PC-9 (cell line): Measurements from ENCODE around the gene USH2A. TPM values are rescaled to one million over a fixed set of nuclear protein-coding genes. Genes with fewer than 3 reads are reported as not detected.

Source experiments
- BruUV-seq: library from RNA; stranded (reverse); fragments of 400-500 nt; replicated peaks from 2 replicates; lab custom pipeline; 2021; lab: Mats Ljungman, UMichigan
- CTCF ChIA-PET: fragments of 300-600 bp; sonication (Branson Sonifier 250); formaldehyde crosslinking; loops from one replicate; lab custom pipeline; 2022; ENCODE audit warnings: antibody characterized with exemption; lab: Charles Lee
- POLR2A ChIA-PET: fragments of 300-600 bp; sonication (Branson Sonifier 250); formaldehyde crosslinking; loops from one replicate; lab custom pipeline; 2022; ENCODE audit warnings: antibody characterized with exemption; ENCODE audit not compliant: unreplicated experiment; lab: Charles Lee
- DNase-seq, 2 experiments: peaks; one replicate each; pipeline versions ENCODE4 v3.0.0 to v3.0.0-alpha.2; 2015 to 2022; ENCODE audit warnings: mixed read lengths in 1 of 2
- H2AFZ ChIP-seq: fragments of 200-600 bp; sonication (generic); 2 replicates; pipeline ENCODE4 v1.8.1; 2017; ENCODE audit warnings: antibody characterized with exemption
- H3F3A ChIP-seq: fragments of 200-600 bp; sonication (generic); 2 replicates; pipeline ENCODE4 v1.8.1; 2017; ENCODE audit warnings: antibody characterized with exemption, mild to moderate bottlenecking, low read depth; ENCODE audit not compliant: insufficient read depth
- H3K27ac ChIP-seq: fragments of 200-600 bp; sonication (generic); 2 replicates; pipeline ENCODE4 v1.6.1; 2016; ENCODE audit warnings: mixed run types
- H3K27me3 ChIP-seq: fragments of 200-600 bp; sonication (generic); 2 replicates; pipeline ENCODE4 v1.6.1; 2016; ENCODE audit warnings: low read depth, mixed run types; ENCODE audit not compliant: insufficient read depth
- H3K36me3 ChIP-seq: fragments of 200-600 bp; sonication (generic); 2 replicates; pipeline ENCODE4 v1.6.1; 2016; ENCODE audit warnings: low read depth, mixed run types
- H3K4me1 ChIP-seq: fragments of 200-600 bp; sonication (generic); replicated peaks from 2 replicates; pipeline ENCODE4 v1.6.1; 2016; ENCODE audit warnings: mixed run types; ENCODE audit not compliant: insufficient read depth
- H3K4me2 ChIP-seq: fragments of 200-600 bp; sonication (generic); 2 replicates; pipeline ENCODE4 v1.6.1; 2017; ENCODE audit warnings: mixed run types
- H3K4me3 ChIP-seq: fragments of 200-600 bp; sonication (generic); 2 replicates; pipeline ENCODE4 v1.6.1; 2016; ENCODE audit warnings: mixed run types
- H3K79me2 ChIP-seq: fragments of 200-600 bp; sonication (generic); 2 replicates; pipeline ENCODE4 v1.6.1; 2017; ENCODE audit warnings: low read depth, mixed run types
- H3K9me2 ChIP-seq: fragments of 200-600 bp; sonication (generic); 2 replicates; pipeline ENCODE4 v1.8.1; 2017; ENCODE audit warnings: mild to moderate bottlenecking; ENCODE audit not compliant: insufficient read depth
- H3K9me3 ChIP-seq: fragments of 200-600 bp; sonication (generic); 2 replicates; pipeline ENCODE4 v1.8.1; 2016; ENCODE audit warnings: low read depth; ENCODE audit not compliant: insufficient read depth
- H4K20me1 ChIP-seq: fragments of 200-600 bp; sonication (generic); 2 replicates; pipeline ENCODE4 v1.8.1; 2017; ENCODE audit not compliant: insufficient read depth
- CTCF ChIP-seq: fragments of 200-600 bp; sonication (generic); conservative IDR thresholded peaks from 2 replicates; pipeline ENCODE4 v1.6.1; 2017; ENCODE audit warnings: mixed run types, antibody characterized with exemption, mild to moderate bottlenecking, moderate library complexity
- EZH2 ChIP-seq: fragments of 200-600 bp; sonication (generic); IDR thresholded peaks from 2 replicates; pipeline ENCODE4 v1.8.0; 2017; ENCODE audit warnings: antibody characterized with exemption, low read depth
- intact Hi-C: fragments of 100-400 bp; cut with micrococcal nuclease; formaldehyde crosslinking; loops from one replicate; pipeline ENCODE4 v1.10.0; 2022; ENCODE audit not compliant: unreplicated experiment
- total RNA-seq: library from RNA; stranded (reverse); gene quantifications from 2 replicates; pipeline ENCODE4 v1.2.3, GENCODE V29; 2021

Gene USH2A
- total RNA-seq, 1 experiment from 2014 or later = not detected

GRCh38 chr1:216124192-216124781 is 299.0 kb downstream of the USH2A start:
- no peaks in the 10 kb centered on the region for H3K9me3 ChIP-seq
- no TSS peak for BruUV-seq
- no peaks in the 10 kb centered on the region for H4K20me1 ChIP-seq
- no peak overlapping the region for H2AFZ ChIP-seq
- DNase-seq = no peak
- H3K4me3 ChIP-seq = no peak overlapping the region
- H3K27ac ChIP-seq = no peak overlapping the region
- H3F3A ChIP-seq = no peaks in the 10 kb centered on the region
- H3K4me2 ChIP-seq = no peak overlapping the region
- no peak for TF ChIP-seq CTCF
- no peak for TF ChIP-seq EZH2
- ChIA-PET POLR2A (no interaction called here), CTCF (no interaction called here)
- H3K36me3 ChIP-seq = no peaks in the 10 kb centered on the region
- H3K79me2 ChIP-seq = no peaks in the 10 kb centered on the region
- H3K4me1 ChIP-seq = no peaks in the 10 kb centered on the region
- intact Hi-C loops = no loop called here
- H3K9me2 ChIP-seq = no peaks in the 10 kb centered on the region
- no peaks in the 10 kb centered on the region for H3K27me3 ChIP-seq

DNA sequence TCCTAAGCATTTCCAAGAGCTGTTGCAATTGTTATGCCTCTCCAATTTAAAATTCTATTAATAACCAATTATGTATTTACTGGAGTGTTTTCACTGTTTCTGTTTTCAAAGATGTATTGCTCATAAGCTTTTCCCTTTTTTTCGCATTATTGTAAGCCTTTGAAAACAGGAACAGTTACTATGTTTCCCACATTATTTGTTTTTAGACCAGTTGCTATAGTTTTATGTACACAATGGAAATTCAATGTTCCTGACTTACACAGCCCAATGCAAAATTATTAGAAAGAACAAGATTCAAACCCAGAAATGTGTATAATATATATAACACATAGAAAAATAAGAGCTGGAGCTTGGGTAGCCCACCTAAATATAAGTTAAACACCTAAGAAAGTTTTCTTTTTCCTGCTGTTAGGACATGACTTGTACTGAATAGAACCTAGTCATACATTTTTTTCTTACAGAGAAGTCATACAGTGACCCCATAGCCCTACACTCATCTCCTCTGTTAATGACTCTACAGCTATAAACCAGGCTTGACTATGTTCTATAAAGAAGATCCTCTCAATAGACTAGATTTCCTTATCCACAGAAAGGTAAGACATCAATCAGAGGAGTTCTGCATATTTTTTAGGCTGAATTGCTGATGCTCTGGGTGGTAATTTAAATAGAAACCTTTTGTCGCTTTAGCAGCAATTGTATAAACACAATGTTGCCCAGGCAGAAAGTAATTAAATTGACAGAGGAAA is 299.6 kb downstream of the USH2A start:
- no peak overlapping the region for H3K27ac ChIP-seq
- no peaks in the 10 kb centered on the region for H3K36me3 ChIP-seq
- intact Hi-C loops = no loop called here
- POLR2A ChIA-PET = no interaction called here
- no peaks in the 10 kb centered on the region for H3K79me2 ChIP-seq
- TF ChIP-seq EZH2 = no peak
- TF ChIP-seq CTCF = no peak
- CTCF ChIA-PET = no interaction called here
- no peaks in the 10 kb centered on the region for H3K9me3 ChIP-seq
- no peak overlapping the region for H3K4me3 ChIP-seq
- no peaks in the 10 kb centered on the region for H4K20me1 ChIP-seq
- no peaks in the 10 kb centered on the region for H3K9me2 ChIP-seq
- H3K27me3 ChIP-seq = no peaks in the 10 kb centered on the region
- no peak overlapping the region for H3K4me2 ChIP-seq
- no peaks in the 10 kb centered on the region for H3F3A ChIP-seq
- H3K4me1 ChIP-seq = no peaks in the 10 kb centered on the region
- DNase-seq = no peak
- no TSS peak for BruUV-seq
- no peak overlapping the region for H2AFZ ChIP-seq

- no TSS peak for BruUV-seq
- H3K79me2 ChIP-seq = no peaks in the 10 kb centered on the region
- CTCF ChIA-PET = interaction anchor here (0.6 kb wide), 1 partner anchor 407 kb away, joined by 10 read pairs; no protein-coding TSS in a partner anchor
- no peaks in the 10 kb centered on the region for H4K20me1 ChIP-seq
- no peak overlapping the region for H3K4me3 ChIP-seq
- H3K27ac ChIP-seq = no peak overlapping the region
- POLR2A ChIA-PET = no interaction called here
- no peaks in the 10 kb centered on the region for H3K9me3 ChIP-seq
- H3K27me3 ChIP-seq = no peaks in the 10 kb centered on the region
- intact Hi-C loops = no loop called here
- H3K36me3 ChIP-seq = no peaks in the 10 kb centered on the region
- no peaks in the 10 kb centered on the region for H3K4me1 ChIP-seq
- H2AFZ ChIP-seq = no peak overlapping the region
- H3K9me2 ChIP-seq = no peaks in the 10 kb centered on the region
- no peaks in the 10 kb centered on the region for H3F3A ChIP-seq
- no peak overlapping the region for H3K4me2 ChIP-seq
- no peak for DNase-seq
- TF ChIP-seq CTCF (peak; percentile 55; the same call in 1 of the 2 replicates), EZH2 (no peak)
Observed at GRCh38 chr1:216119600-216119999, 303.6 kb downstream of the USH2A start.
